GM23338 (cell line): ENCODE measurements around the gene ZFAND6.

ENCODE experiments used
- CREB1 ChIP-seq: fragments of 250-450 bp; sonication (Bioruptor Pico); IDR thresholded peaks from 2 replicates; pipeline ENCODE4 v1.5.0; 2020; ENCODE audit warnings: low read depth, mild to moderate bottlenecking, moderate library complexity
- EZH2 ChIP-seq: fragments of 200-600 bp; sonication (generic); IDR thresholded peaks from one replicate; pipeline ENCODE4 v1.8.0; 2017; ENCODE audit warnings: antibody characterized with exemption, mild to moderate bottlenecking, low read depth; ENCODE audit not compliant: unreplicated experiment
- EZH2phosphoT487 ChIP-seq: fragments of 200-600 bp; sonication (generic); IDR thresholded peaks from one replicate; pipeline ENCODE4 v1.8.1; 2018; ENCODE audit warnings: antibody characterized with exemption; ENCODE audit not compliant: unreplicated experiment
- NANOG ChIP-seq: IDR thresholded peaks from 2 replicates; pipeline ENCODE4 v1.6.1; 2016; ENCODE audit warnings: antibody characterized with exemption, borderline replicate concordance
- POLR2AphosphoS5 ChIP-seq: IDR thresholded peaks from 2 replicates; pipeline ENCODE4 v1.6.1; 2016; ENCODE audit warnings: antibody characterized with exemption, low read depth
- STAT1 ChIP-seq: IDR thresholded peaks from one replicate; pipeline ENCODE4 v1.6.1; 2016; ENCODE audit warnings: antibody characterized with exemption; ENCODE audit not compliant: unreplicated experiment
- ZNF114 ChIP-seq: fragments of 250-450 bp; sonication (Bioruptor Pico); IDR thresholded peaks from 2 replicates; pipeline ENCODE4 v1.5.0; 2020; ENCODE audit warnings: mild to moderate bottlenecking, moderate library complexity
- TF ChIP-seq, protein P1 (sequence below), 2 experiments: fragments of 200-600 bp in 1 of 2; sonication (generic) in 1 of 2; conservative IDR thresholded peaks; 2 replicates each; pipeline versions ENCODE4 v1.5.1 to v1.6.1; 2016 to 2017; ENCODE audit warnings: antibody characterized with exemption in 2 of 2, low read depth in 2 of 2, mild to moderate bottlenecking in 2 of 2, moderate library complexity in 1 of 2
- TF ChIP-seq, protein P2 (sequence below): IDR thresholded peaks from 2 replicates; pipeline ENCODE4 v1.6.1; 2016; ENCODE audit warnings: antibody characterized with exemption
- TF ChIP-seq, protein P3 (sequence below): IDR thresholded peaks from one replicate; pipeline ENCODE4 v1.6.1; 2018; ENCODE audit warnings: antibody characterized with exemption; ENCODE audit not compliant: unreplicated experiment
- TF ChIP-seq, protein P4 (sequence below): fragments of 250-450 bp; sonication (Bioruptor Pico); IDR thresholded peaks from 2 replicates; pipeline ENCODE4 v1.5.0; 2020; ENCODE audit warnings: mild to moderate bottlenecking, moderate library complexity

DNA sequence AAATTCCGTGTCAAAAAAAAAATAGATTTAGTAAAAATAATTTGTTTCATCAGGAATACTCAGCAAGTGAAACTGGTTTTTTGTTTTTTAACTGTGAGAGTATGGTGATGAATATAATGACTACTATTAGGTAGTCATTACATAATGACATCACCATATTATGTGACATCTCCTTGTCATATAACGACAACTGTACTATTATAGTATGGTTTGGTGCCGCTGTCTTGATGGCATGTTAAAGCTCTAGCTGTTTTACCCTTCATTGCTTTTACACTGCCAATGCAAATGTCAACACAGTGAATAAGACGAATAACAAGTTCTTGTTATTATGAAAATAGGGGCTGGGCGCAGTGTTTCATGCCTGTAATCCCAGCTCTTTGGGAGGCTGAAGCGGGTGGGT lies 47.7 kb downstream of the ZFAND6 start:
- no peak for TF ChIP-seq POLR2AphosphoS5
- TF ChIP-seq, protein P1, sequence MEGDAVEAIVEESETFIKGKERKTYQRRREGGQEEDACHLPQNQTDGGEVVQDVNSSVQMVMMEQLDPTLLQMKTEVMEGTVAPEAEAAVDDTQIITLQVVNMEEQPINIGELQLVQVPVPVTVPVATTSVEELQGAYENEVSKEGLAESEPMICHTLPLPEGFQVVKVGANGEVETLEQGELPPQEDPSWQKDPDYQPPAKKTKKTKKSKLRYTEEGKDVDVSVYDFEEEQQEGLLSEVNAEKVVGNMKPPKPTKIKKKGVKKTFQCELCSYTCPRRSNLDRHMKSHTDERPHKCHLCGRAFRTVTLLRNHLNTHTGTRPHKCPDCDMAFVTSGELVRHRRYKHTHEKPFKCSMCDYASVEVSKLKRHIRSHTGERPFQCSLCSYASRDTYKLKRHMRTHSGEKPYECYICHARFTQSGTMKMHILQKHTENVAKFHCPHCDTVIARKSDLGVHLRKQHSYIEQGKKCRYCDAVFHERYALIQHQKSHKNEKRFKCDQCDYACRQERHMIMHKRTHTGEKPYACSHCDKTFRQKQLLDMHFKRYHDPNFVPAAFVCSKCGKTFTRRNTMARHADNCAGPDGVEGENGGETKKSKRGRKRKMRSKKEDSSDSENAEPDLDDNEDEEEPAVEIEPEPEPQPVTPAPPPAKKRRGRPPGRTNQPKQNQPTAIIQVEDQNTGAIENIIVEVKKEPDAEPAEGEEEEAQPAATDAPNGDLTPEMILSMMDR (conservative IDR thresholded peaks at IDR 0.05; ENCODE audit: low read depth in 2 of 2) = no peak
- TF ChIP-seq EZH2 = no peak
- TF ChIP-seq NANOG = no peak
- TF ChIP-seq, protein P2, sequence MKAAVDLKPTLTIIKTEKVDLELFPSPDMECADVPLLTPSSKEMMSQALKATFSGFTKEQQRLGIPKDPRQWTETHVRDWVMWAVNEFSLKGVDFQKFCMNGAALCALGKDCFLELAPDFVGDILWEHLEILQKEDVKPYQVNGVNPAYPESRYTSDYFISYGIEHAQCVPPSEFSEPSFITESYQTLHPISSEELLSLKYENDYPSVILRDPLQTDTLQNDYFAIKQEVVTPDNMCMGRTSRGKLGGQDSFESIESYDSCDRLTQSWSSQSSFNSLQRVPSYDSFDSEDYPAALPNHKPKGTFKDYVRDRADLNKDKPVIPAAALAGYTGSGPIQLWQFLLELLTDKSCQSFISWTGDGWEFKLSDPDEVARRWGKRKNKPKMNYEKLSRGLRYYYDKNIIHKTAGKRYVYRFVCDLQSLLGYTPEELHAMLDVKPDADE = no peak
- no peak for TF ChIP-seq CREB1 (CRISPR knock-in tag)
- no peak for TF ChIP-seq EZH2phosphoT487
- TF ChIP-seq, protein P3, sequence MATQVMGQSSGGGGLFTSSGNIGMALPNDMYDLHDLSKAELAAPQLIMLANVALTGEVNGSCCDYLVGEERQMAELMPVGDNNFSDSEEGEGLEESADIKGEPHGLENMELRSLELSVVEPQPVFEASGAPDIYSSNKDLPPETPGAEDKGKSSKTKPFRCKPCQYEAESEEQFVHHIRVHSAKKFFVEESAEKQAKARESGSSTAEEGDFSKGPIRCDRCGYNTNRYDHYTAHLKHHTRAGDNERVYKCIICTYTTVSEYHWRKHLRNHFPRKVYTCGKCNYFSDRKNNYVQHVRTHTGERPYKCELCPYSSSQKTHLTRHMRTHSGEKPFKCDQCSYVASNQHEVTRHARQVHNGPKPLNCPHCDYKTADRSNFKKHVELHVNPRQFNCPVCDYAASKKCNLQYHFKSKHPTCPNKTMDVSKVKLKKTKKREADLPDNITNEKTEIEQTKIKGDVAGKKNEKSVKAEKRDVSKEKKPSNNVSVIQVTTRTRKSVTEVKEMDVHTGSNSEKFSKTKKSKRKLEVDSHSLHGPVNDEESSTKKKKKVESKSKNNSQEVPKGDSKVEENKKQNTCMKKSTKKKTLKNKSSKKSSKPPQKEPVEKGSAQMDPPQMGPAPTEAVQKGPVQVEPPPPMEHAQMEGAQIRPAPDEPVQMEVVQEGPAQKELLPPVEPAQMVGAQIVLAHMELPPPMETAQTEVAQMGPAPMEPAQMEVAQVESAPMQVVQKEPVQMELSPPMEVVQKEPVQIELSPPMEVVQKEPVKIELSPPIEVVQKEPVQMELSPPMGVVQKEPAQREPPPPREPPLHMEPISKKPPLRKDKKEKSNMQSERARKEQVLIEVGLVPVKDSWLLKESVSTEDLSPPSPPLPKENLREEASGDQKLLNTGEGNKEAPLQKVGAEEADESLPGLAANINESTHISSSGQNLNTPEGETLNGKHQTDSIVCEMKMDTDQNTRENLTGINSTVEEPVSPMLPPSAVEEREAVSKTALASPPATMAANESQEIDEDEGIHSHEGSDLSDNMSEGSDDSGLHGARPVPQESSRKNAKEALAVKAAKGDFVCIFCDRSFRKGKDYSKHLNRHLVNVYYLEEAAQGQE = no peak
- no peak for TF ChIP-seq STAT1
- TF ChIP-seq, protein P4, sequence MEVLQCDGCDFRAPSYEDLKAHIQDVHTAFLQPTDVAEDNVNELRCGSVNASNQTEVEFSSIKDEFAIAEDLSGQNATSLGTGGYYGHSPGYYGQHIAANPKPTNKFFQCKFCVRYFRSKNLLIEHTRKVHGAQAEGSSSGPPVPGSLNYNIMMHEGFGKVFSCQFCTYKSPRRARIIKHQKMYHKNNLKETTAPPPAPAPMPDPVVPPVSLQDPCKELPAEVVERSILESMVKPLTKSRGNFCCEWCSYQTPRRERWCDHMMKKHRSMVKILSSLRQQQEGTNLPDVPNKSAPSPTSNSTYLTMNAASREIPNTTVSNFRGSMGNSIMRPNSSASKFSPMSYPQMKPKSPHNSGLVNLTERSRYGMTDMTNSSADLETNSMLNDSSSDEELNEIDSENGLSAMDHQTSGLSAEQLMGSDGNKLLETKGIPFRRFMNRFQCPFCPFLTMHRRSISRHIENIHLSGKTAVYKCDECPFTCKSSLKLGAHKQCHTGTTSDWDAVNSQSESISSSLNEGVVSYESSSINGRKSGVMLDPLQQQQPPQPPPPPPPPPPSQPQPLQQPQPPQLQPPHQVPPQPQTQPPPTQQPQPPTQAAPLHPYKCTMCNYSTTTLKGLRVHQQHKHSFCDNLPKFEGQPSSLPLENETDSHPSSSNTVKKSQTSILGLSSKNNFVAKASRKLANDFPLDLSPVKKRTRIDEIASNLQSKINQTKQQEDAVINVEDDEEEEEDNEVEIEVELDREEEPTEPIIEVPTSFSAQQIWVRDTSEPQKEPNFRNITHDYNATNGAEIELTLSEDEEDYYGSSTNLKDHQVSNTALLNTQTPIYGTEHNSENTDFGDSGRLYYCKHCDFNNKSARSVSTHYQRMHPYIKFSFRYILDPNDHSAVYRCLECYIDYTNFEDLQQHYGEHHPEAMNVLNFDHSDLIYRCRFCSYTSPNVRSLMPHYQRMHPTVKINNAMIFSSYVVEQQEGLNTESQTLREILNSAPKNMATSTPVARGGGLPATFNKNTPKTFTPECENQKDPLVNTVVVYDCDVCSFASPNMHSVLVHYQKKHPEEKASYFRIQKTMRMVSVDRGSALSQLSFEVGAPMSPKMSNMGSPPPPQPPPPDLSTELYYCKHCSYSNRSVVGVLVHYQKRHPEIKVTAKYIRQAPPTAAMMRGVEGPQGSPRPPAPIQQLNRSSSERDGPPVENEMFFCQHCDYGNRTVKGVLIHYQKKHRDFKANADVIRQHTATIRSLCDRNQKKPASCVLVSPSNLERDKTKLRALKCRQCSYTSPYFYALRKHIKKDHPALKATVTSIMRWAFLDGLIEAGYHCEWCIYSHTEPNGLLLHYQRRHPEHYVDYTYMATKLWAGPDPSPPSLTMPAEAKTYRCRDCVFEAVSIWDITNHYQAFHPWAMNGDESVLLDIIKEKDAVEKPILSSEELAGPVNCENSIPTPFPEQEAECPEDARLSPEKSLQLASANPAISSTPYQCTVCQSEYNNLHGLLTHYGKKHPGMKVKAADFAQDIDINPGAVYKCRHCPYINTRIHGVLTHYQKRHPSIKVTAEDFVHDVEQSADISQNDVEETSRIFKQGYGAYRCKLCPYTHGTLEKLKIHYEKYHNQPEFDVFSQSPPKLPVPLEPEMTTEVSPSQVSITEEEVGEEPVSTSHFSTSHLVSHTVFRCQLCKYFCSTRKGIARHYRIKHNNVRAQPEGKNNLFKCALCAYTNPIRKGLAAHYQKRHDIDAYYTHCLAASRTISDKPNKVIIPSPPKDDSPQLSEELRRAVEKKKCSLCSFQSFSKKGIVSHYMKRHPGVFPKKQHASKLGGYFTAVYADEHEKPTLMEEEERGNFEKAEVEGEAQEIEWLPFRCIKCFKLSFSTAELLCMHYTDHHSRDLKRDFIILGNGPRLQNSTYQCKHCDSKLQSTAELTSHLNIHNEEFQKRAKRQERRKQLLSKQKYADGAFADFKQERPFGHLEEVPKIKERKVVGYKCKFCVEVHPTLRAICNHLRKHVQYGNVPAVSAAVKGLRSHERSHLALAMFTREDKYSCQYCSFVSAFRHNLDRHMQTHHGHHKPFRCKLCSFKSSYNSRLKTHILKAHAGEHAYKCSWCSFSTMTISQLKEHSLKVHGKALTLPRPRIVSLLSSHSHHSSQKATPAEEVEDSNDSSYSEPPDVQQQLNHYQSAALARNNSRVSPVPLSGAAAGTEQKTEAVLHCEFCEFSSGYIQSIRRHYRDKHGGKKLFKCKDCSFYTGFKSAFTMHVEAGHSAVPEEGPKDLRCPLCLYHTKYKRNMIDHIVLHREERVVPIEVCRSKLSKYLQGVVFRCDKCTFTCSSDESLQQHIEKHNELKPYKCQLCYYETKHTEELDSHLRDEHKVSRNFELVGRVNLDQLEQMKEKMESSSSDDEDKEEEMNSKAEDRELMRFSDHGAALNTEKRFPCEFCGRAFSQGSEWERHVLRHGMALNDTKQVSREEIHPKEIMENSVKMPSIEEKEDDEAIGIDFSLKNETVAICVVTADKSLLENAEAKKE (CRISPR knock-in tag) = no peak
- TF ChIP-seq ZNF114 (CRISPR knock-in tag) = no peak
